Measurements from ENCODE around the gene USP48. TPM values are rescaled to one million over a fixed set of nuclear protein-coding genes. Genes with fewer than 3 reads are reported as not detected.

USP48 gene
- total and polyA plus RNA-seq, 10 of the 15 experiments (the other 5 are each of a cell fraction or from before 2014, with no cell fraction given): 21.2 to 115 (median 75.5) TPM

DNA sequence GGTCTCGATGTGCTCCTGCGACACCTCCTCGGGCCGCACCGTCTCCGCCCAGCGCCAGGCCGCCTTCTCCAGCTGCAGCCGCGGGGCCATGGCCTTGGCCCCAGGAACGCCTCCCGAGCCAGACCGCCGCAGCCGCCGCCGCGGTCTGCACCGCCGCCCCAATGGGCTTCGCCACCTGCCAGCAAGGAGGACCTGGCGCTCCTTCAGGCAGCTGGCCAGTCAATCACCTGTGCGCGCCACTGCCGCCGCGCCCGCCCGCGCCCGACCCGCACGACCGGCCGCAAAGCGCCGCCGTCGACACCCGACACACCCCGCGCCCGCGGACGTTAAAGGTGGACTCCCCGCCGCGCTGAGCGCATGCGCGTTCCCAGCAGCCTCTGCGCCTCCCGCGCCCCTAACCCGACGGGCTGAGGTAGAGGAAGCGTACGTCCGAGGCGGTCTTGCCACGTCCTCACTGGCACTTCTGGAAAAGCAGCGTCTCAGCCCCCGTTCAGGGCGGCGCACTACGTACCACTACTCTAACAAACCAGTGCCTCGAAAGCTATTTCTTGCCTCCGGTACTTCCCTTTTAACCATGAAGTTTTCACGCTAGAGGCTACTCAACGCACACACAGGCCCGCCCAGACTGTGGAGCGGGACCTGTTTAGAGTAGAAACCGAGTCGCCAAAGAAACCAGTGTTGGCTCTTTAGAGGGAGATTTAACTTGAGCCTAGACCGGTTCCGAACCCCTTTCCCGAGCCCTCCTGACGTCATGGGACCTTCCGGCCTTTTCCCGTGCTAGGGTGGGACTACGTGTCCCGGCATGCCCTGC, at the start of gene USP48 (continued):
- TF ChIP-seq WRNIP1 (IDR thresholded peaks at IDR 0.05; ENCODE audit: borderline replicate concordance, low read depth, low read length): peak; percentile 84; the same call in 1 of the 2 replicates
- 0 out of 4 replicates have a peak, but pooled peaks of 1 of the 2 experiments have one; percentile 16 for TF ChIP-seq ETV6 (conservative IDR thresholded peaks at IDR 0.05 in 1 of 2, IDR thresholded peaks at IDR 0.05 in 1 of 2; ENCODE audit: borderline replicate concordance in 1 of 2, low read depth in 1 of 2)
- no peak for TF ChIP-seq ZNF274 (IDR thresholded peaks at IDR 0.05; ENCODE audit: insufficient read depth, insufficient read length)
- TF ChIP-seq NFYA (IDR thresholded peaks at IDR 0.05; ENCODE audit: borderline replicate concordance, low read depth, low read length): no peak
- TF ChIP-seq ZBED1 (IDR thresholded peaks at IDR 0.05; ENCODE audit: borderline replicate concordance): no peak; the same call in 1 of the 2 replicates
- no peak for TF ChIP-seq HCFC1 (IDR thresholded peaks at IDR 0.05; ENCODE audit: low read length)
- TF ChIP-seq MXI1 (IDR thresholded peaks at IDR 0.05; ENCODE audit: low read depth, low read length): 0 out of 2 replicates have a peak, but pooled peaks have one; percentile 50
- no peak; the same call in 1 of the 2 replicates for TF ChIP-seq ZSCAN29 (IDR thresholded peaks at IDR 0.05)
- no peak for TF ChIP-seq CBX5 (IDR thresholded peaks at IDR 0.05; ENCODE audit: low read depth)
- peak; percentile 98 for TF ChIP-seq CREM (IDR thresholded peaks at IDR 0.05; ENCODE audit: low read depth)
- peak; percentile 94 for TF ChIP-seq SMAD5 (IDR thresholded peaks at IDR 0.05; ENCODE audit: low read depth)
- TF ChIP-seq, protein P1, sequence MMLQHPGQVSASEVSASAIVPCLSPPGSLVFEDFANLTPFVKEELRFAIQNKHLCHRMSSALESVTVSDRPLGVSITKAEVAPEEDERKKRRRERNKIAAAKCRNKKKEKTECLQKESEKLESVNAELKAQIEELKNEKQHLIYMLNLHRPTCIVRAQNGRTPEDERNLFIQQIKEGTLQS (IDR thresholded peaks at IDR 0.05; ENCODE audit: borderline replicate concordance, extremely low read depth, low read depth, low read length): peak; percentile 69; the same call in 1 of the 2 replicates
- no peak for TF ChIP-seq ZNF24 (IDR thresholded peaks at IDR 0.05)
- peak; percentile 69; the same call in 1 of the 2 replicates for TF ChIP-seq TCF3 (IDR thresholded peaks at IDR 0.05; ENCODE audit: borderline replicate concordance, insufficient read depth, low read depth, low read length)
- TF ChIP-seq RBBP5 (conservative IDR thresholded peaks at IDR 0.05): no peak
- TF ChIP-seq, protein P2, sequence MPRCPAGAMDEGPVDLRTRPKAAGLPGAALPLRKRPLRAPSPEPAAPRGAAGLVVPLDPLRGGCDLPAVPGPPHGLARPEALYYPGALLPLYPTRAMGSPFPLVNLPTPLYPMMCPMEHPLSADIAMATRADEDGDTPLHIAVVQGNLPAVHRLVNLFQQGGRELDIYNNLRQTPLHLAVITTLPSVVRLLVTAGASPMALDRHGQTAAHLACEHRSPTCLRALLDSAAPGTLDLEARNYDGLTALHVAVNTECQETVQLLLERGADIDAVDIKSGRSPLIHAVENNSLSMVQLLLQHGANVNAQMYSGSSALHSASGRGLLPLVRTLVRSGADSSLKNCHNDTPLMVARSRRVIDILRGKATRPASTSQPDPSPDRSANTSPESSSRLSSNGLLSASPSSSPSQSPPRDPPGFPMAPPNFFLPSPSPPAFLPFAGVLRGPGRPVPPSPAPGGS (IDR thresholded peaks at IDR 0.05; ENCODE audit: borderline replicate concordance, insufficient read depth, low read depth, low read length, poor library complexity, severe bottlenecking): no peak
- TF ChIP-seq, protein P3, sequence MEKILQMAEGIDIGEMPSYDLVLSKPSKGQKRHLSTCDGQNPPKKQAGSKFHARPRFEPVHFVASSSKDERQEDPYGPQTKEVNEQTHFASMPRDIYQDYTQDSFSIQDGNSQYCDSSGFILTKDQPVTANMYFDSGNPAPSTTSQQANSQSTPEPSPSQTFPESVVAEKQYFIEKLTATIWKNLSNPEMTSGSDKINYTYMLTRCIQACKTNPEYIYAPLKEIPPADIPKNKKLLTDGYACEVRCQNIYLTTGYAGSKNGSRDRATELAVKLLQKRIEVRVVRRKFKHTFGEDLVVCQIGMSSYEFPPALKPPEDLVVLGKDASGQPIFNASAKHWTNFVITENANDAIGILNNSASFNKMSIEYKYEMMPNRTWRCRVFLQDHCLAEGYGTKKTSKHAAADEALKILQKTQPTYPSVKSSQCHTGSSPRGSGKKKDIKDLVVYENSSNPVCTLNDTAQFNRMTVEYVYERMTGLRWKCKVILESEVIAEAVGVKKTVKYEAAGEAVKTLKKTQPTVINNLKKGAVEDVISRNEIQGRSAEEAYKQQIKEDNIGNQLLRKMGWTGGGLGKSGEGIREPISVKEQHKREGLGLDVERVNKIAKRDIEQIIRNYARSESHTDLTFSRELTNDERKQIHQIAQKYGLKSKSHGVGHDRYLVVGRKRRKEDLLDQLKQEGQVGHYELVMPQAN (conservative IDR thresholded peaks at IDR 0.05): peak; percentile 65
- TF ChIP-seq, protein P4, sequence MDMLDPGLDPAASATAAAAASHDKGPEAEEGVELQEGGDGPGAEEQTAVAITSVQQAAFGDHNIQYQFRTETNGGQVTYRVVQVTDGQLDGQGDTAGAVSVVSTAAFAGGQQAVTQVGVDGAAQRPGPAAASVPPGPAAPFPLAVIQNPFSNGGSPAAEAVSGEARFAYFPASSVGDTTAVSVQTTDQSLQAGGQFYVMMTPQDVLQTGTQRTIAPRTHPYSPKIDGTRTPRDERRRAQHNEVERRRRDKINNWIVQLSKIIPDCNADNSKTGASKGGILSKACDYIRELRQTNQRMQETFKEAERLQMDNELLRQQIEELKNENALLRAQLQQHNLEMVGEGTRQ (IDR thresholded peaks at IDR 0.05; ENCODE audit: borderline replicate concordance, low read depth, low read length): no peak; the same call in 1 of the 2 replicates
- peak; percentile 59 for TF ChIP-seq MTA2 (IDR thresholded peaks at IDR 0.05; ENCODE audit: low read depth)
- TF ChIP-seq RUNX3 (IDR thresholded peaks at IDR 0.05; ENCODE audit: low read length): 0 out of 2 replicates have a peak, but pooled peaks have one; percentile 30
- TF ChIP-seq SREBF1 (IDR thresholded peaks at IDR 0.05; ENCODE audit: low read length): no peak; the same call in 1 of the 2 replicates
- TF ChIP-seq SMAD1 (IDR thresholded peaks at IDR 0.05; ENCODE audit: low read depth, partially characterized antibody): peak; percentile 94
- no peak for TF ChIP-seq ZNF384 (IDR thresholded peaks at IDR 0.05; ENCODE audit: borderline replicate concordance, low read depth, low read length)
- TF ChIP-seq, protein P5, sequence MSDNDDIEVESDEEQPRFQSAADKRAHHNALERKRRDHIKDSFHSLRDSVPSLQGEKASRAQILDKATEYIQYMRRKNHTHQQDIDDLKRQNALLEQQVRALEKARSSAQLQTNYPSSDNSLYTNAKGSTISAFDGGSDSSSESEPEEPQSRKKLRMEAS (IDR thresholded peaks at IDR 0.05; ENCODE audit: low read depth, low read length): peak; percentile 74; the same call in 1 of the 2 replicates
- no peak for TF ChIP-seq NR2C2 (IDR thresholded peaks at IDR 0.05; ENCODE audit: borderline replicate concordance, control insufficient read depth, insufficient read length, low read depth)
- TF ChIP-seq SP1 (IDR thresholded peaks at IDR 0.05; ENCODE audit: low read depth, low read length): no peak

Measured in GM12878 (cell line).